GM23248 (cell line): ENCODE measurements around the gene PROM1.

Experiments
- EZH2 ChIP-seq: fragments of 200-600 bp; sonication (generic); IDR thresholded peaks from 2 replicates; pipeline ENCODE4 v1.6.1; 2018; ENCODE audit warnings: antibody characterized with exemption, mild to moderate bottlenecking; ENCODE audit not compliant: insufficient read depth, poor library complexity, severe bottlenecking
- EZH2phosphoT487 ChIP-seq: fragments of 200-600 bp; sonication (generic); IDR thresholded peaks from 2 replicates; pipeline ENCODE4 v1.6.1; 2018; ENCODE audit warnings: antibody characterized with exemption, moderate library complexity, mild to moderate bottlenecking, low read depth; ENCODE audit not compliant: insufficient read depth

- TF ChIP-seq EZH2 (peak; percentile 83), EZH2phosphoT487 (0 out of 2 replicates have a peak, but pooled peaks have one; percentile 32)
These were observed 1.2 kb downstream of the PROM1 start for GRCh38 chr4:16082426-16083240.
